Gastrocnemius medialis (tissue), 4 donors: ENCODE measurements around the gene HLCS.

Experiments
- POLR2A ChIP-seq, 2 donors: fragments of 450-650 bp; IDR thresholded peaks; one replicate each; pipeline ENCODE4 v1.6.1; 2017; ENCODE audit warnings: antibody characterized with exemption in 2 of 2, mild to moderate bottlenecking in 2 of 2, moderate library complexity in 2 of 2
- TF ChIP-seq, protein P1 (sequence below), 5 experiments: fragments of 450-650 bp in 3 of 5; fragments of 200-600 bp in 2 of 5; sonication (generic) in 2 of 5; IDR thresholded peaks in 4 of 5; conservative IDR thresholded peaks in 1 of 5; 1 replicate in 4 of 5; 2 replicates in 1 of 5; pipeline ENCODE4 v1.5.1; 2016 to 2019; ENCODE audit warnings: antibody characterized with exemption in 5 of 5, mild to moderate bottlenecking in 3 of 5, moderate library complexity in 3 of 5

DNA sequence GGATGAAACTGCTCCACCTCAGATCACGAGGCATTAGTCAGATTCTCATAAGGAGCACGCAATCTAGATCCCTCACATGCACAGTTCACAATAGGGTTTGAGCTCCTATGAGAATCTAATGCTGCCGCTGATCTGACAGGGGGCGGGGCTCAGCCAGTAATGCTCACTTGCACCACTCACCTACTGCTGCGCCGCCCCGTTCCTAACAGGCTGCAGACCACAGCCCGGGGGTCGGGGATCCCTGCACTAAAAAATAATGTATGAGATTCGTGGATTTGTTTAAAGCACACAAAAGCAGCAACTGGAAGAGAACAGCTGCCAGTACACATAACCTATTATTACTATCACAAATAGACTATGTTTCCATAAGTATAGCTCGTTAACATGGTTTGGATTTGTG, 72.9 kb downstream of the HLCS start:
- TF ChIP-seq, protein P1, sequence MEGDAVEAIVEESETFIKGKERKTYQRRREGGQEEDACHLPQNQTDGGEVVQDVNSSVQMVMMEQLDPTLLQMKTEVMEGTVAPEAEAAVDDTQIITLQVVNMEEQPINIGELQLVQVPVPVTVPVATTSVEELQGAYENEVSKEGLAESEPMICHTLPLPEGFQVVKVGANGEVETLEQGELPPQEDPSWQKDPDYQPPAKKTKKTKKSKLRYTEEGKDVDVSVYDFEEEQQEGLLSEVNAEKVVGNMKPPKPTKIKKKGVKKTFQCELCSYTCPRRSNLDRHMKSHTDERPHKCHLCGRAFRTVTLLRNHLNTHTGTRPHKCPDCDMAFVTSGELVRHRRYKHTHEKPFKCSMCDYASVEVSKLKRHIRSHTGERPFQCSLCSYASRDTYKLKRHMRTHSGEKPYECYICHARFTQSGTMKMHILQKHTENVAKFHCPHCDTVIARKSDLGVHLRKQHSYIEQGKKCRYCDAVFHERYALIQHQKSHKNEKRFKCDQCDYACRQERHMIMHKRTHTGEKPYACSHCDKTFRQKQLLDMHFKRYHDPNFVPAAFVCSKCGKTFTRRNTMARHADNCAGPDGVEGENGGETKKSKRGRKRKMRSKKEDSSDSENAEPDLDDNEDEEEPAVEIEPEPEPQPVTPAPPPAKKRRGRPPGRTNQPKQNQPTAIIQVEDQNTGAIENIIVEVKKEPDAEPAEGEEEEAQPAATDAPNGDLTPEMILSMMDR (IDR thresholded peaks at IDR 0.05 in 4 of 5, conservative IDR thresholded peaks at IDR 0.05 in 1 of 5), result no peak
- TF ChIP-seq POLR2A (IDR thresholded peaks at IDR 0.05), result no peak
